Stimulated activated CD8-positive, alpha-beta memory T cell treated with anti-CD3 and anti-CD28 coated beads, Interleukin-15, amount 100 ng/mL, for 48 hours (primary cell): ENCODE data around the gene MED25.

Experiments
- DNase-seq, 2 donors: peaks; one replicate each; pipeline ENCODE4 v3.0.0-alpha.2; 2020; ENCODE audit warnings: low read depth in 2 of 2

MED25 gene

GRCh38 chr19:49873129-49873521 is 55.0 kb downstream of the MED25 start:
- no peak for DNase-seq

- no peak for DNase-seq
Measured at GRCh38 chr19:49873834-49874233, 55.7 kb downstream of the MED25 start.

- no peak for DNase-seq
Measured at GRCh38 chr19:49874503-49875157, 56.5 kb downstream of the MED25 start.

GRCh38 chr19:49875177-49875576 is 57.1 kb downstream of the MED25 start:
- no peak for DNase-seq

GRCh38 chr19:49875857-49876421 is 57.9 kb downstream of the MED25 start:
- DNase-seq, result peak in 1 of 2 donors; percentile 39

GRCh38 chr19:49876422-49877019 is 58.4 kb downstream of the MED25 start:
- peak; percentile 95 to 97 for DNase-seq

- peak; percentile 97 for DNase-seq
Measured at GRCh38 chr19:49877020-49877878, 59.2 kb downstream of the MED25 start, which contains the start of the genes AKT1S1 and TBC1D17. Gene AKT1S1 (minus strand): TSS chr19:49877355. CDS start chr19:49873295, 4,060 bp downstream. Gene TBC1D17 (plus strand): TSS chr19:49877702. CDS start chr19:49877724, 22 bp downstream.

GRCh38 chr19:49877879-49878743 is 60.0 kb downstream of the MED25 start:
- DNase-seq, result peak; percentile 98 to 99

- no peak for DNase-seq
Measured at GRCh38 chr19:49878744-49879070, 60.6 kb downstream of the MED25 start.

- no peak for DNase-seq
Measured at GRCh38 chr19:49879243-49879963, 61.3 kb downstream of the MED25 start.

GRCh38 chr19:49880162-49880869 is 62.2 kb downstream of the MED25 start:
- DNase-seq, result no peak

- DNase-seq, result no peak
Measured at GRCh38 chr19:49881186-49881585, 63.1 kb downstream of the MED25 start.

- no peak for DNase-seq
Measured at GRCh38 chr19:49881672-49882394, 63.7 kb downstream of the MED25 start.

- DNase-seq, result no peak
Measured at GRCh38 chr19:49882643-49883042, 64.6 kb downstream of the MED25 start.

GRCh38 chr19:49883094-49883493 is 65.0 kb downstream of the MED25 start:
- no peak for DNase-seq

- no peak for DNase-seq
Measured at GRCh38 chr19:49884109-49884508, 66.0 kb downstream of the MED25 start.

GRCh38 chr19:49884760-49885159 is 66.7 kb downstream of the MED25 start:
- no peak for DNase-seq
